Mononuclear cell (primary cell): ENCODE results near the gene MZT2A. TPM values are rescaled to one million over a fixed set of nuclear protein-coding genes. Genes with fewer than 3 reads are reported as not detected.
"Not testable (repeated sequence)": the region's sequence is repeated elsewhere in the genome, so short reads cannot be mapped to it uniquely, and the experiment has no call there.

Source experiments
- H3K27me3 ChIP-seq: 2 replicates; pipeline ENCODE4 v1.6.0; 2011; ENCODE audit warnings: low read length, control low read depth; ENCODE audit not compliant: insufficient read depth
- H3K4me1 ChIP-seq: 2 replicates; pipeline ENCODE4 v1.5.1; 2011; ENCODE audit warnings: mild to moderate bottlenecking, low read length, control low read depth; ENCODE audit not compliant: insufficient read depth
- H3K4me3 ChIP-seq: 2 replicates; pipeline ENCODE4 v1.5.1; 2011; ENCODE audit warnings: mild to moderate bottlenecking, low read length, moderate library complexity
- H3K9me3 ChIP-seq: 2 replicates; pipeline ENCODE4 v1.5.1; 2011; ENCODE audit warnings: low read depth, mild to moderate bottlenecking, control low read depth, low read length
- total RNA-seq: library from RNA; depleted of rRNA; stranded (reverse); fragments of >200 nt; gene quantifications from one replicate; pipeline ENCODE4 v1.2.3, GENCODE V29; 2012

MZT2A gene
- total RNA-seq, 1 donor, result 59.3 TPM

DNA sequence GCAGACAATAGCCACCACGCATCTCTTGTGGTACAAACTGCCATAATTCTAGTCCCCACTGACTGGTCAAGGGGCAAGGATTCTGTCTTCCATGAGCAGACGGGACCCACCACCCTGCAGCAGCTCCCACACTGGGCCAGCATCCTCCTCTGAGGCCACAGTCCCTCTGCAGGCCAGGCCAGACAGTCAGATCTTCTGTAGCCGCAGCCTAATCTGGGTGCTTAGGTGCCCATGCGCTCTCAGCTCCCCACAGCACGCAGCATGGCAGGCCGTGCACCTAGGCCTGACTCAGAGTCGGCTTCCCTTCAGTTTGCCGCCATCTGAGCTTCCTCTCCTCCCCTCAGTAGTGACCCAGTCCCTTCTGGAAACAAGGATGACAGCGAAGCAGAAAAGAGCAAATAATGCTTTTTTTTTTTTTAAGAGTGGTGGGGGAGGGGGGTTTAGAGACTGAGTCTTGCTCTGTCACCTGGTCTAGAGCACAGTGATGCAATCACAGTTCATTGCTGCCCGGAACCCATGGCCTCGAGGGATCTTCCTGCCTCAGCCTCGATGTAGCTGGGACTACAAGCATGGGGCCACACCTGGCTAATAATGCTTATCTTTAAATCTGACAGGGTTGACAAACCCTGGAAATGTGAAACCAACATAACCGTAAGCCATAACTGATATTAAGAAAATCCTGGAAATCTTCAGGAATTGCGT lies 5.8 kb downstream of the MZT2A start:
- not testable (repeated sequence) for H3K4me1 ChIP-seq, H3K4me3 ChIP-seq, H3K9me3 ChIP-seq, H3K27me3 ChIP-seq

DNA sequence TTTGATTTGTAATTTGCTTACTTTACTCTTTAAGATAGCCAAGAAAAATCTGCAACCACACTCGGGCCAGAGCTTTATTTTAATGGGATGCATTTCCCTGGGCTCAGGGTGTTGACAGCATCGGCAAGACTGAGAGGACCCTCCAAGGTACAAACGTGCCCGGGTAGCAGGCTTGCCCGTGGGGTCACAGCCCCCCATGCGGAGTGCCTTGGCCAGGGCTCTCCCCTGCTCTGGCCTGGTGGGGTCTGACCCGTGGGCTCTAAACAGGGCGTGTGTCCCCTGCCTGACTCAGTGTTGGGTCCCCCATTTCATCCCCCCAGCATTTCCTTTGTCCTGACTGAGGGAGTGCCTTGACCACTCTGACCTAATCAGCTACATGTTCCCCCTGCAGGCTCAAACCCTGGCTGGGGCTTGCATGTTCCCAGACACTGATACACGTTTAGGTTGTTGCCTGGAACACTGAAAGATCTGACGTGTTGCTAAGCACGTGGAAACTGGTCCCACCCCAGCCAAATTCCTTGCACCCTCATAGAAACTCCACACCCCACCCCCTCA lies 7.2 kb downstream of the MZT2A start:
- H3K4me1 ChIP-seq, H3K9me3 ChIP-seq, H3K27me3 ChIP-seq, H3K4me3 ChIP-seq: not testable (repeated sequence)

DNA sequence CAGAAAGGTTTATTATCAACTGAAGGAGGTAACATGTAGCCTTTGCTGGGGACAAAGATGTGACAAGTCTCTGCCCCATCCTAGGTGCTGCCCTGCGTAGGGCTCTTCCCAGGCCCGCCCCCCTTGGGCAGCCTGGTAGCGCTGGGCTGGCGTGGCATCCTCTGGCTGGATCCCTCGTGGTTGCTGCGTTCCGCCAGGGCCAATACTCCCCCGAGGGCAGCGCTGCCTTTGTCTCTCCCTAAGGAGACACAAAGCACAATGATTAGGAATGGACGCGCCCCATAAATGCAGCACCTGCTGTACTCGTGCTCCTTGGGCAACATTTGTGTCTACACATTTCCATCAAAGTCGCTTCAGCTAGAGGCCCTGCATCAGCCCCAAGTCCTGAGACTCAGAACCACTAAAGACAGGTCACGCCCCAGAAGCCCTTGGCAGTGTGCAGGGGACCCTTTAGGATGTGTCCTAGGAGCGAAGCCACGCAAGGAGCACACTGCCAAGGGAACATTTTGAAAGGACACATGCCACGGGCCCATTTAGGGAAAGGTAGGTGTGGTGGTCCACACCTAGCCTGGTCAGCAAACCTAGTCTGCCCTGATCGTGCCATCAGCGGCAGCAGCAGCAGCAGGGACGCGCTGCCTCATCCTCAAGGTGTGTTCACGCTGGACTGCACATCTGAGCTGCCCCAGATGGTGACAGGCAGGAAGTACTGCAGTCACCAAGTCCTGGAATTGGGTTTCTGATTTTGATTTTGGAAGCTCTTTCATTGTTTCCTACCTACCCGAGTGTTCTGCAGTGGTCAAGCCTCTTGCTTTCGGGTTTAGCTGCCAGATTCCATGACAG lies 8.0 kb downstream of the MZT2A start:
- not testable (repeated sequence) for H3K4me3 ChIP-seq, H3K9me3 ChIP-seq, H3K4me1 ChIP-seq, H3K27me3 ChIP-seq

DNA sequence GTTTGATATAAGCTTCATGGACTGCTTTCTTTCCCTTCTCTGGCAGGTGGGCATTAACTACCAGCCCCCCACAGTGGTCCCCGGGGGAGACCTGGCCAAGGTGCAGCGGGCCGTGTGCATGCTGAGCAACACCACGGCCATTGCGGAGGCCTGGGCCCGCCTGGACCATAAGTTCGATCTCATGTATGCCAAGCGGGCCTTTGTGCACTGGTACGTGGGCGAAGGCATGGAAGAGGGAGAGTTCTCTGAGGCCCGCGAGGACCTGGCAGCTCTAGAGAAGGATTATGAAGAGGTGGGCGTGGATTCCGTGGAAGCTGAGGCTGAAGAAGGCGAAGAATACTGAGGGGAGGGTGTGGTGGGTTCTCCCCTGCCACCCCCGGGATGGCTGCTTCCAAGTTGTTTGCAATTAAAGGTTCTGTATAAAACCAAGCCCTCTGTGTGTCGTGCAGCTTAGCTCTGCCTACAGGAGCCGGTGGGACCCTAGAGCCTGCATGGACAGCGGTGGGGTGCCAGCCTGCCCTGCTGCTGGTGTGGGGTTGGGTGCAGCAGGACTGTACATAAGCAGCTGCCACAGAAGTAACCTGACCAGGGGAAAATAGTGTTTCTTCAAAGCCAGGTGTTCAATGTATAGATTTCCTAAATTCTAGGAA lies 9.6 kb downstream of the MZT2A start:
- not testable (repeated sequence) for H3K4me1 ChIP-seq, H3K9me3 ChIP-seq, H3K27me3 ChIP-seq, H3K4me3 ChIP-seq

DNA sequence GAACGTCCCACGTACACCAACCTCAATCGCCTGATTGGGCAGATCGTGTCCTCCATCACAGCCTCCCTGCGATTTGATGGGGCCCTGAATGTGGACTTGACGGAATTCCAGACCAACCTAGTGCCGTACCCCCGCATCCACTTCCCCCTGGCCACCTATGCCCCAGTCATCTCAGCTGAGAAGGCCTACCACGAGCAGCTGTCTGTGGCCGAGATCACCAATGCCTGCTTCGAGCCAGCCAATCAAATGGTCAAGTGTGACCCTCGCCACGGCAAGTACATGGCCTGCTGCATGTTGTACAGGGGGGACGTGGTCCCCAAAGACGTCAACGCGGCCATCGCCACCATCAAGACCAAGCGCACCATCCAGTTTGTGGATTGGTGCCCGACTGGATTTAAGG lies 11.8 kb downstream of the MZT2A start:
- H3K4me1 ChIP-seq, H3K27me3 ChIP-seq, H3K9me3 ChIP-seq, H3K4me3 ChIP-seq: not testable (repeated sequence)

DNA sequence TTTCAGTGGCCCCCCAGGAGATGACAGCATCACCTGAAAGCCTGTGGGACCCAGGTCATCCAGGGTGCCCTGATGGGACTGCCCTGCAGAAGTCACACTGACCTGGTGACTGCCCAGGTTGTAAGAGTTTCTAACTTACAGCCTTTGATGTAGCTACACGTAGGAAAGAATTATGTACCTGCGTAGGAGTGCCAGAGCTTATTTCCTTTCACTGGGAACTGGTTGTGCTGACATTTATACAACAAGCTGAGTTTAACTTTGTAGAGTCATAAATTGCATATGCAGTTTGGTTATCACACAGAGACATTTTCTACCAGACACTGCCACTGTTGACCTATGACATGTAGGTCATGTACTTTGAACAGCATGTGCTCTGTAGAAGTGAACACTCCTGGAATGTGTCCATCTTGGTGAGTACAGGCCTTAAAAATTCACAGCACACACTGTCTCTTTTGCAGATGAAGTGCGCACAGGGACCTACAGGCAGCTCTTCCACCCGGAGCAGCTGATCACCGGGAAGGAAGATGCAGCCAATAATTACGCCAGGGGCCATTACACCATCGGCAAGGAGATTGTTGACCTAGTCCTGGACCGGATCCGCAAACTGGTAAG lies 13.2 kb downstream of the MZT2A start:
- not testable (repeated sequence) for H3K4me3 ChIP-seq, H3K27me3 ChIP-seq, H3K9me3 ChIP-seq, H3K4me1 ChIP-seq

DNA sequence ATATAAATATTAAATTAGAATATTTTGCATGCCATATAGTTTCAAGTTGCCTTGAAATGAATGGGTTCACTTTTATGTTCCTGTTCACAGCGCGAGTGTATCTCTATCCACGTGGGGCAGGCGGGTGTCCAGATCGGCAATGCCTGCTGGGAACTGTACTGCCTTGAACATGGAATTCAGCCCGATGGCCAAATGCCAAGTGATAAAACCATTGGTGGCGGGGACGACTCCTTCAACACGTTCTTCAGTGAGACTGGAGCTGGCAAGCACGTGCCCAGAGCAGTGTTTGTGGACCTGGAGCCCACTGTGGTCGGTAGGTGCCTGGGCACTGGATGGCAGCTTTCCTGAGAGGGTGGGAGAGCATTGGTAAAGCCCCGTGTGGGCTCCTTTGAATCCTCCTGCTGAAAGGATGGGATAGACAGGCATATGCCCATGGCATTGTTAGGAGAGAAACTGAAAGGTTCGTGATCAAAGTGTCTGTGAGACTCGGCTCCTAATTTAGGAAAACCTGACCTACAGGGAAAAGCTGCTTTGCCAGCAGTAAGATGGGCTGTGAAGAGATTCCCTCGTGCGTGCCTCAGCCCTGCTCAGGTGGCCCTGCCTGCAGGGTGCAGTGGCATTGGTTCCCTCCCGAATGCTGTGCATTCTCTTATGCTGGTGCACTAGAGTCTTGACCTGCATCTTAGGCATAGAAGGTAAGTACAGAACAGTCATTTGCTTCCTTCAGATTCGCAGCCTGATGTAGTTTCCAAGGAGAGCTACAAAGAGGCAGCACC lies 13.9 kb downstream of the MZT2A start:
- H3K4me3 ChIP-seq, H3K4me1 ChIP-seq, H3K27me3 ChIP-seq, H3K9me3 ChIP-seq: not testable (repeated sequence)

DNA sequence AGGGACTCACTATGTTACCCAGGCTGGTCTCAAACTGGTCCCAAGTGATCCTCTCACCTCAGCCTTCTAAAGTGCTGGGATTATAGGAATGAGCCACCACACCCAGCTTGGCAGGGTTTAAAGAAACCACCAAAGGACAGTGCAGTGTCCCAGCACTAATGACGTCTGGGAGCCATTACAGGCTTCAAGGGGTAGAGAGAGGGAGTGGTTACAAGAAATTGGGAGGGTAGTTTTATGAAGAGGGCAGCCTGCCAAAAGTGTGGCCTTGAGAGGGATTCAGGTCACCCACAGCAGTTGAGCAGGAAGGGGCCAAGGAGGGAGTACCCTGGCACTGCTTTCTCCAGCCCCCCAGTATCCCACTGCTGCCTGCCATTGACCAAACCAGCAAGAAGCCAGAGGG lies 15.0 kb downstream of the MZT2A start:
- H3K9me3 ChIP-seq, H3K4me3 ChIP-seq, H3K4me1 ChIP-seq: not testable (repeated sequence)

DNA sequence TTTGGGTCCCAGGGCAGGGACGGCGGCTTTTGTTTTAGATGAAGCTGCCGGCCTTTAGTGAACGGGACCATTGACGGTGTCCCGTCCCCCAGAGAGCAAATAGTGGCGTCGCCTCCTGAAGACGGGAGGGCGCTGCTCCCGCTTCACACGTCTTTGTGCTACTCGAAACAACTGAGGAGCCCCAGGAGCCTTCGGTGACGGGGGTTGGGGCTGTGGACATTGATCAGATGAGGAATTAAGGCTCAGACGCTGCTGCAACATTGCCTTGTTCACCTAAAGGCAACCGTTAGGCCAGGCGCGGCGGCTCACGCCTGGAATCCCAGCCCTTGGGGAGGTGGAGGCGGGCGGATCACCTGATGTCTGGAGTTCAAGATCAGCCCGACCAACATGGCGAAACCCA lies 15.8 kb downstream of the MZT2A start:
- H3K4me3 ChIP-seq, H3K9me3 ChIP-seq, H3K4me1 ChIP-seq, H3K27me3 ChIP-seq: not testable (repeated sequence)

More for the DNA sequence above, 15.0 kb downstream of the MZT2A start:
- not testable (repeated sequence) for H3K27me3 ChIP-seq

DNA sequence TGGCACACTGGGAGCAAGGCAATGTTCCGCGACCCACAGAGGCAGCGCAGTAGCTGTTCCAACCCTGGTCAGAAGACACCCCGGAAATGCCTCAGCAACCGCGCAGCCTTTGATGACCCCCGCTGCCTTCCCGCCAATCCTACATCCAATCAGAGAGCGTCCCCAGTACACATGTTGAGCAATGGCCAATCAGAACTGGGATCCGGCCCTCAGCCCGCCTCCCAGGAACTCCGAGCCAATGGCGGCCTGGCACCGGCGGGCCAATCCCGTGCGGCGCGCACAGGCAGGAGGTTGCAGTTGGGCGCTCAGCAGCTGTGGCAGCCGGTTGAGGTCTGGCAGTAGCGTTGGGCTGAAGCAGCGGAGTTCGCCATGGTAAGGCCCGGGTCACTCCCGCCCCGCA lies 16.4 kb downstream of the MZT2A start, which contains the start of gene TUBA3D:
Gene TUBA3D, plus strand, starts transcription at position 289 of the 400 bp plus-strand sequence. Its CDS starts 81 bp downstream, at position 370.
- H3K4me1 ChIP-seq, result no peaks in the 10 kb centered on the region
- H3K27me3 ChIP-seq, result no peaks in the 10 kb centered on the region

DNA sequence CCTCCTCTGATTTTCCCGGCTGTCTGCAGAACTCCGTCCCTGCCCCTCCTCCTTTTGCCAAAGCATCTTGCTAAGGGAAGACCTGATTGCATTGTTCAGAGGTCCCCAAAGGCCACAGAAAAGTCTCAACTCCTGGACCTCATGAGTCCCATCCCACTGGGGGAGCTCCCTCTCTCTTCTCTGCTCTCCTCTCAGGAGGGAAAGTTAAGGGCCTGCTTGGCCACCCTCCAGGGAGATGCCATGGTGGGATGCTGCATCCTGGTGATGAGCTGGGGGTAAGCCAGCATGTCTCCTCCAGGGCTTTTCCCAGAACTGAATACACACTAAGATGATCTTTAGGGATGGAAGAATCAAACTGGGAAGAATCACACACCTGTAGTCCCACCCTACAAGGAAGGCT lies 18.9 kb downstream of the MZT2A start:
- not testable (repeated sequence) for H3K27me3 ChIP-seq, H3K4me3 ChIP-seq, H3K9me3 ChIP-seq, H3K4me1 ChIP-seq

More for the DNA sequence above, 16.4 kb downstream of the MZT2A start, which contains the start of gene TUBA3D:
- Histone ChIP-seq H3K9me3 (no peaks in the 10 kb centered on the region), H3K4me3 (no peak within 1 kb of the TSS)

DNA sequence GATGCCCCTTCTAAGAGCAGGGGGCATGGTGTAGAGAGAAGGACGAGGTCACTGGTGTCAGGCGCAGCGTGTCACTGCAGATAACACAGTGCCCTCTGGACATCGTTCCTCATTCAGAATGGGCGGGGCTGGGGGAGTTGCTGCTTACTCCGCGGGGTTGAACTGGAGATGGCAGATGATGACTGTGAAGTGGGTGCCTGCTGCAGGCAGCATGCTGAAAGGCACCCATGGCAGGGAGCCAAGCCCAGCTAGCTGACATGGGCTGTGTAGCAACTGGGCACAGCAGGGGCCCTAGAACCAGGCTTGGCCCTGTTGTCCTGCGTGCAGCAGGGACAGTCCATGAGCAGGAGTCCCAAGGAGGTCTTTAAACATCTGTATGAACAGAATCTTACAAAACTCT lies 20.6 kb downstream of the MZT2A start:
- not testable (repeated sequence) for H3K27me3 ChIP-seq, H3K9me3 ChIP-seq, H3K4me3 ChIP-seq, H3K4me1 ChIP-seq

DNA sequence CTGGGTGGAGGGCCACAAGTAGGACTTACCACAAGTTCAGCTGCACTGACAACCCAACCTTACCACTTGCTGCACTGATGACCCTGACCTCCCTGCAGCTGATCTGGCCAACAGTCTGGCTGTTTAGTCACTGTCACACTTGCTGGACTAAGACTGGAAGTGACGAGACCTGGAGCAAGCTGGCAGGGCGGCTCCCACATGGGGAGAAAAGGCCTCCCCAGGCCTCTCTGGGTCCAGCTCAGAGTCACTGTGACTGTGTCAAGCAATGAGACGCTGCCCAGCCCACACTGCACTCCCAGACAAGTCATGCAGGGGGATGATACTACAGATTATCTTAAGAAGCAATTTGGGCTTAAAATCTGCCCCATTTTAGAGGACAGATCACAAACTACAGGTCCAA lies 21.3 kb downstream of the MZT2A start:
- H3K4me3 ChIP-seq, H3K4me1 ChIP-seq, H3K9me3 ChIP-seq, H3K27me3 ChIP-seq: not testable (repeated sequence)

DNA sequence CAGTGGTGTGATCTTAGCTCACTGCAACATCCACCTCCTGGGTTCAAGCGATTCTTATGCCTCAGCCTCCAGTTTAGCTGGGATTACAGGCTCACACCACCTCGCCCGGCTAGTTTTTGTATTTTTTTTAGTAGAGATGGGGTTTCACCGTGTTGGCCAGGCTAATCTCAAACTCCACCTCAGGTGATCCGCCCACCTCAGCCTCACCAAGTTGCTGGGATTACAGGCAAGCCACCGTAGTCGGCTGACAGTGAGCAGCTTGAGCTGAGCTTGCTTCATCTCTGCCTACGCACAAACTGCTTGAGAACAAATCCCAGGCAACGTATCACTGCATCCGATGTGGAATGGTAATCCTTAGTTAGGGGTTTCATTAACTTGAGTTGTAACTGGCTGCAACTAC lies 24.5 kb downstream of the MZT2A start:
- H3K4me3 ChIP-seq, H3K27me3 ChIP-seq, H3K9me3 ChIP-seq, H3K4me1 ChIP-seq: not testable (repeated sequence)
